PC-3 (cell line): ENCODE results near the gene KLF1.

Source experiments
- CTCF ChIP-seq: fragments of 300-600 bp; sonication (generic); conservative IDR thresholded peaks from 2 replicates; pipeline ENCODE4 v1.5.1; 2017; ENCODE audit warnings: antibody characterized with exemption, low read depth, mild to moderate bottlenecking, low read length
- EZH2 ChIP-seq: fragments of 300-600 bp; sonication (generic); IDR thresholded peaks from one replicate; pipeline ENCODE4 v1.6.1; 2017; ENCODE audit warnings: antibody characterized with exemption, mild to moderate bottlenecking, low read length; ENCODE audit not compliant: unreplicated experiment
- EZH2phosphoT487 ChIP-seq: fragments of 300-600 bp; sonication (generic); IDR thresholded peaks from 2 replicates; pipeline ENCODE4 v1.6.1; 2018; ENCODE audit warnings: mild to moderate bottlenecking, antibody characterized with exemption, low read length, borderline replicate concordance

- TF ChIP-seq EZH2phosphoT487: no peak
- no peak for TF ChIP-seq CTCF
- TF ChIP-seq EZH2: no peak
Observed at GRCh38 chr19:12907166-12907565, 20.2 kb upstream of the KLF1 start.
